ENCODE results near the gene RNASET2. TPM values are rescaled to one million over a fixed set of nuclear protein-coding genes. Genes with fewer than 3 reads are reported as not detected.

Gene RNASET2
- total and polyA plus RNA-seq, 2 of the 13 experiments (the other 11 are each of a cell fraction or from before 2014, with no cell fraction given), result 44.6 to 597 TPM

DNA sequence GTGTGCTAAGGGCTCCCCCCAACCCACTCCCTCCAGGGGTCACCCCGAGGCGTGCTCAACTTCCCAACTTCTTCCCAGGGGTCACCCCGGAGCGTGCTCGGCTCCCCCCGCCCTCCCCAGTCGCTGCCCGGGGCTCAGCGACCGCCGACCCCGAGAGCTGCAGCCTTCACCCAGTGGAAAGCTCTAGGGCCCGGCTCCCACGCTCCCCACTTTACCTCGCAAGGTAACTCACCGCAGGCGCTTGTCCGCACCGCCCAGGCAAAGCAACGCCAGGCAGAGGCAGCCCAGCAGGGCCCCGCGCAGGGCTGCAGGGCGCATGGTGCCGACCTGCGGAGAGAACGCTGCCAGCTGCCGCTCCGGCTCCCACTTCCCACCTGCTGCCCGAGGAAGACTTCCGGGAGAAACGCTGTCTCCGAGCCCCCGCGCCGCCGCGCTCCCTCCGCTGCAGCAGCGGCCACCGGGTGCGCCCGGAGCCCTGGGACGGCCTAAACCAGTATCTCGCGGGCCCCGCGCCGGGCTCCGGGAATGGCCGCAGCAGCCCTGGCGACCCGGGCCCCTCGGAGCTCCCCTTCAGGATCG is 396 bp downstream of the RNASET2 start:
- CTCF ChIA-PET (ENCODE audit: low intra/inter-chr PET ratio, low total read pairs), result no interaction called here
- POLR2A ChIA-PET, result interaction anchor here (1.2 to 1.8 kb wide), 4 partner anchors 16 to 185 kb away, joined by 3 to 14 read pairs (median 4); partner anchors contain the start of gene CEP43
- peaks cover 46% of the 10 kb centered on the region for H3K79me2 ChIP-seq (ENCODE audit: insufficient read depth, low read length)
- H2AFZ ChIP-seq (ENCODE audit: low read length), result no peak overlapping the region
- H3K27me3 ChIP-seq (ENCODE audit: control insufficient read depth in 1 of 2, insufficient read depth in 2 of 2, low read length in 2 of 2), result no peaks in the 10 kb centered on the region; a peak in 1 of 5 replicates
- peaks cover 38% of the 10 kb centered on the region for H4K20me1 ChIP-seq (ENCODE audit: insufficient read depth, low read length)
- FAIRE-seq (no peak), DNase-seq (ENCODE audit: low spot score) (no peak), ATAC-seq (peak; percentile 45)
- peaks cover 10 to 30% of the 10 kb centered on the region in 2 experiments for H3K36me3 ChIP-seq (replicated peaks in 1 of 2; ENCODE audit: control insufficient read depth in 1 of 2, insufficient read depth in 2 of 2, low read length in 2 of 2)
- H3K4me2 ChIP-seq (ENCODE audit: low read depth, low read length), result peak overlapping the region; percentile 90
- H3K9me3 ChIP-seq (ENCODE audit: low read length), result no peaks in the 10 kb centered on the region
- H3K9ac ChIP-seq (ENCODE audit: insufficient read depth, low read depth, low read length), result peak overlapping the region; percentile 81
- H3K4me3 ChIP-seq (replicated peaks in 1 of 3; ENCODE audit: insufficient read depth in 1 of 3, low read depth in 2 of 3, low read length in 3 of 3), result peak overlapping the region; percentile 90 to 99 (median 97)
- peaks cover 78% of the 10 kb centered on the region for H3K4me1 ChIP-seq (ENCODE audit: insufficient read depth, low read length)
- 0% methylated on average over 18 of the region's 54 CpGs for WGBS (ENCODE audit: low lambda C conversion rate)
- intact Hi-C loops (cut with micrococcal nuclease; ENCODE audit: unreplicated experiment), result loop anchor here (2.0 kb wide), 2 partner anchors 33 to 41 kb away; no protein-coding TSS in a partner anchor
- peak overlapping the region; percentile 89 for H3K27ac ChIP-seq (ENCODE audit: extremely low read length, insufficient read depth, low read length)
- in situ Hi-C loops (cut with HindIII; ENCODE audit: extremely low pct_ligation_motif_present, low pct_unique_long_range_greater_than_20kb), result no loop called here
- TSS peak; percentile 57 for BruUV-seq (replicated peaks)
- TF ChIP-seq BRD4 (CRISPR knock-in tag; IDR thresholded peaks at IDR 0.05) (peak; percentile 47; the same call in 1 of the 2 replicates), ZNF713 (CRISPR knock-in tag; IDR thresholded peaks at IDR 0.05) (no peak), ZNF768 (CRISPR knock-in tag; IDR thresholded peaks at IDR 0.05) (peak; percentile 9; the same call in 1 of the 2 replicates), SP140L (CRISPR knock-in tag; IDR thresholded peaks at IDR 0.05; ENCODE audit: borderline replicate concordance) (0 out of 2 replicates have a peak, but pooled peaks have one; percentile 24), MAF1 (CRISPR knock-in tag; IDR thresholded peaks at IDR 0.05; ENCODE audit: borderline replicate concordance) (peak; percentile 63; the same call in 1 of the 2 replicates), ZNF784 (CRISPR knock-in tag; IDR thresholded peaks at IDR 0.05; ENCODE audit: borderline replicate concordance) (peak; percentile 7; the same call in 1 of the 2 replicates), SPEN (CRISPR knock-in tag; IDR thresholded peaks at IDR 0.05; ENCODE audit: low read depth) (no peak), ZNF598 (CRISPR knock-in tag; IDR thresholded peaks at IDR 0.05; ENCODE audit: borderline replicate concordance) (peak; percentile 89), ZNF501 (CRISPR knock-in tag; IDR thresholded peaks at IDR 0.05) (peak; percentile 66; the same call in 1 of the 2 replicates), JUNB (CRISPR knock-in tag; IDR thresholded peaks at IDR 0.05; ENCODE audit: borderline replicate concordance) (0 out of 2 replicates have a peak, but pooled peaks have one; percentile 7), KAT7 (CRISPR knock-in tag; IDR thresholded peaks at IDR 0.05; ENCODE audit: borderline replicate concordance) (0 out of 2 replicates have a peak, but pooled peaks have one; percentile 23), HOXA9 (CRISPR knock-in tag; IDR thresholded peaks at IDR 0.05; ENCODE audit: borderline replicate concordance) (peak; percentile 42; the same call in 1 of the 2 replicates), ZNF616 (CRISPR knock-in tag; IDR thresholded peaks at IDR 0.05; ENCODE audit: low read depth) (no peak), ZNF773 (CRISPR knock-in tag; IDR thresholded peaks at IDR 0.05; ENCODE audit: borderline replicate concordance) (0 out of 2 replicates have a peak, but pooled peaks have one; percentile 65), ZNF670 (CRISPR knock-in tag; IDR thresholded peaks at IDR 0.05; ENCODE audit: borderline replicate concordance) (peak; percentile 83), ZNF431 (CRISPR knock-in tag; IDR thresholded peaks at IDR 0.05; ENCODE audit: borderline replicate concordance, low read depth) (0 out of 2 replicates have a peak, but pooled peaks have one; percentile 15)
- TF ChIP-seq, protein P1, sequence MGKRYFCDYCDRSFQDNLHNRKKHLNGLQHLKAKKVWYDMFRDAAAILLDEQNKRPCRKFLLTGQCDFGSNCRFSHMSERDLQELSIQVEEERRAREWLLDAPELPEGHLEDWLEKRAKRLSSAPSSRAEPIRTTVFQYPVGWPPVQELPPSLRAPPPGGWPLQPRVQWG (CRISPR knock-in tag; IDR thresholded peaks at IDR 0.05; ENCODE audit: borderline replicate concordance, low read depth), result no peak
- TF ChIP-seq, protein P2, sequence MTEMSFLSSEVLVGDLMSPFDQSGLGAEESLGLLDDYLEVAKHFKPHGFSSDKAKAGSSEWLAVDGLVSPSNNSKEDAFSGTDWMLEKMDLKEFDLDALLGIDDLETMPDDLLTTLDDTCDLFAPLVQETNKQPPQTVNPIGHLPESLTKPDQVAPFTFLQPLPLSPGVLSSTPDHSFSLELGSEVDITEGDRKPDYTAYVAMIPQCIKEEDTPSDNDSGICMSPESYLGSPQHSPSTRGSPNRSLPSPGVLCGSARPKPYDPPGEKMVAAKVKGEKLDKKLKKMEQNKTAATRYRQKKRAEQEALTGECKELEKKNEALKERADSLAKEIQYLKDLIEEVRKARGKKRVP (CRISPR knock-in tag; IDR thresholded peaks at IDR 0.05), result 0 out of 4 replicates have a peak, but pooled peaks of 1 of the 2 experiments have one; percentile 44

All from HepG2 (cell line).